OCI-LY7 (cell line): ENCODE measurements around the gene OR4C46. TPM values are rescaled to one million over a fixed set of nuclear protein-coding genes. Genes with fewer than 3 reads are reported as not detected.
A peak's percentile ranks its signal among the peaks of the same experiment; 100 is the strongest.

Experiments
- BruUV-seq: library from RNA; stranded (reverse); fragments of 400-500 nt; replicated peaks from 2 replicates; lab custom pipeline; 2021; lab: Mats Ljungman, UMichigan
- CTCF ChIA-PET: fragments of 300-600 bp; sonication (Branson Sonifier 250); formaldehyde crosslinking; loops from one replicate; lab custom pipeline; 2022; ENCODE audit warnings: antibody characterized with exemption; ENCODE audit not compliant: unreplicated experiment; lab: Charles Lee
- POLR2A ChIA-PET: fragments of 300-600 bp; sonication (Branson Sonifier 250); formaldehyde crosslinking; loops from one replicate; lab custom pipeline; 2022; ENCODE audit warnings: antibody characterized with exemption; lab: Charles Lee
- DNase-seq: peaks from one replicate; pipeline ENCODE4 v3.0.0-alpha.2; 2015; ENCODE audit warnings: low spot score
- H2AFZ ChIP-seq: fragments of 200-600 bp; sonication (generic), shearing (Covaris generic); 2 replicates; pipeline ENCODE4 v1.6.1; 2014; ENCODE audit warnings: mild to moderate bottlenecking, antibody characterized with exemption, low read length, moderate library complexity
- H3K27ac ChIP-seq: fragments of 200-600 bp; sonication (generic); 2 replicates; pipeline ENCODE4 v1.5.1; 2014; ENCODE audit warnings: mixed run types, low read depth, mild to moderate bottlenecking, moderate library complexity, low read length, inconsistent platforms; ENCODE audit not compliant: poor library complexity, severe bottlenecking
- H3K36me3 ChIP-seq: fragments of 200-600 bp; sonication (generic); 2 replicates; pipeline ENCODE4 v1.6.1; 2014; ENCODE audit warnings: mild to moderate bottlenecking, antibody characterized with exemption, low read length, moderate library complexity, mixed read lengths; ENCODE audit not compliant: insufficient read depth
- H3K4me1 ChIP-seq: fragments of 200-600 bp; sonication (generic); 2 replicates; pipeline ENCODE4 v1.5.1; 2014; ENCODE audit warnings: mild to moderate bottlenecking, low read length; ENCODE audit not compliant: insufficient read depth, poor library complexity, severe bottlenecking
- H3K4me2 ChIP-seq: fragments of 200-600 bp; sonication (generic); 2 replicates; pipeline ENCODE4 v1.6.1; 2014; ENCODE audit warnings: mild to moderate bottlenecking, low read length
- H3K4me3 ChIP-seq: fragments of 200-600 bp; sonication (generic); 2 replicates; pipeline ENCODE4 v1.5.1; 2014; ENCODE audit warnings: mild to moderate bottlenecking, low read depth, low read length; ENCODE audit not compliant: poor library complexity, severe bottlenecking
- H3K79me2 ChIP-seq: fragments of 200-600 bp; sonication (generic); 2 replicates; pipeline ENCODE4 v1.6.1; 2016; ENCODE audit warnings: low read depth, mild to moderate bottlenecking, low read length, moderate library complexity, mixed read lengths; ENCODE audit not compliant: insufficient read depth
- H3K9me2 ChIP-seq: fragments of 200-600 bp; sonication (generic); 2 replicates; pipeline ENCODE4 v1.6.1; 2016; ENCODE audit warnings: mild to moderate bottlenecking, low read length, mixed read lengths; ENCODE audit not compliant: insufficient read depth
- H3K9me3 ChIP-seq: fragments of 200-600 bp; sonication (generic); 2 replicates; pipeline ENCODE4 v1.6.1; 2014; ENCODE audit warnings: mild to moderate bottlenecking, mixed run types, low read length, mixed read lengths
- H4K20me1 ChIP-seq: fragments of 200-600 bp; sonication (generic); 2 replicates; pipeline ENCODE4 v1.6.1; 2014; ENCODE audit warnings: mild to moderate bottlenecking, antibody characterized with exemption, low read length, moderate library complexity, mixed read lengths; ENCODE audit not compliant: insufficient read depth
- EZH2phosphoT487 ChIP-seq: fragments of 200-600 bp; sonication (generic); IDR thresholded peaks from 2 replicates; pipeline ENCODE4 v1.6.1; 2018; ENCODE audit warnings: low read depth, borderline replicate concordance, mild to moderate bottlenecking, mixed run types, antibody characterized with exemption, low read length, moderate library complexity, mixed read lengths
- intact Hi-C: fragments of 100-400 bp; cut with micrococcal nuclease; formaldehyde crosslinking; loops from one replicate; pipeline ENCODE4 v1.10.0; 2022; ENCODE audit not compliant: unreplicated experiment
- total RNA-seq, 2 experiments: library from RNA; depleted of rRNA in 1 of 2; stranded (reverse); fragments of >200 nt in 1 of 2; shearing (Covaris generic) in 1 of 2; gene quantifications; 2 replicates each; pipeline ENCODE4 v1.2.3, GENCODE V29; 2014 to 2022
- TF ChIP-seq, protein P1 (sequence below): fragments of 200-600 bp; sonication (generic); conservative IDR thresholded peaks from 2 replicates; pipeline ENCODE4 v1.5.1; 2014; ENCODE audit warnings: mild to moderate bottlenecking, antibody characterized with exemption, low read length, moderate library complexity, mixed read lengths

OR4C46 gene
- total RNA-seq, 2 experiments from 2014 or later = not detected

DNA sequence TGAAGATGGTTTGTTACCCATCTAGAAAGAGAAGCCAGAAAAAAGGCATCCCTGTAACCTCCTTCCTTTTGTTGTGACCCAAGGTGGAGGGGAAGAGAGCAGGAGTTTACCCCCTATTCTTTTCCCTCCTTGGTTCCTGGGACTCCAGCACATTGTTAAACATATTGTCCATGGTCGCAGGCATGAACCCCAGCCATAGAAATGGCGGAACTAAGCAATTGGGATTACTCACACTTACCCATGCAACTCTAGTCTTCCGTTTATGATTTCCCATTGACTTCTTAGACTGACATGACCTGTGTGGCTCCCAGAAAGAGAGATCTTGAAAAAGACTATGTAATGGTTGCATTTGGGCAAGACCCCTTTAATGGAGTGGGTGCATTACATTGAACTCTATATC, 45.4 kb downstream of the OR4C46 start:
- intact Hi-C loops = no loop called here
- Histone ChIP-seq H3K9me2 (no peaks in the 10 kb centered on the region), H3K79me2 (no peaks in the 10 kb centered on the region), H3K9me3 (0 out of 2 replicates have a peak, but pooled peaks cover 5% of the 10 kb centered on the region), H3K4me3 (no peak overlapping the region), H3K4me2 (no peak overlapping the region), H2AFZ (no peak overlapping the region), H3K36me3 (no peaks in the 10 kb centered on the region), H3K27ac (no peak overlapping the region), H3K4me1 (no peaks in the 10 kb centered on the region), H4K20me1 (no peaks in the 10 kb centered on the region)
- ChIA-PET POLR2A (no interaction called here), CTCF (no interaction called here)
- TF ChIP-seq EZH2phosphoT487 = no peak
- TF ChIP-seq, protein P1, sequence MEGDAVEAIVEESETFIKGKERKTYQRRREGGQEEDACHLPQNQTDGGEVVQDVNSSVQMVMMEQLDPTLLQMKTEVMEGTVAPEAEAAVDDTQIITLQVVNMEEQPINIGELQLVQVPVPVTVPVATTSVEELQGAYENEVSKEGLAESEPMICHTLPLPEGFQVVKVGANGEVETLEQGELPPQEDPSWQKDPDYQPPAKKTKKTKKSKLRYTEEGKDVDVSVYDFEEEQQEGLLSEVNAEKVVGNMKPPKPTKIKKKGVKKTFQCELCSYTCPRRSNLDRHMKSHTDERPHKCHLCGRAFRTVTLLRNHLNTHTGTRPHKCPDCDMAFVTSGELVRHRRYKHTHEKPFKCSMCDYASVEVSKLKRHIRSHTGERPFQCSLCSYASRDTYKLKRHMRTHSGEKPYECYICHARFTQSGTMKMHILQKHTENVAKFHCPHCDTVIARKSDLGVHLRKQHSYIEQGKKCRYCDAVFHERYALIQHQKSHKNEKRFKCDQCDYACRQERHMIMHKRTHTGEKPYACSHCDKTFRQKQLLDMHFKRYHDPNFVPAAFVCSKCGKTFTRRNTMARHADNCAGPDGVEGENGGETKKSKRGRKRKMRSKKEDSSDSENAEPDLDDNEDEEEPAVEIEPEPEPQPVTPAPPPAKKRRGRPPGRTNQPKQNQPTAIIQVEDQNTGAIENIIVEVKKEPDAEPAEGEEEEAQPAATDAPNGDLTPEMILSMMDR = no peak
- DNase-seq = peak; percentile 3
- BruUV-seq = no TSS peak

Other genes with a start within 250 kb of the OR4C46 start
- gene OR4A5, start 102.8 kb upstream of the OR4C46 start, total RNA-seq (2014; rRNA removed; shearing (Covaris generic)) = not detected in 2 replicates
- not detected in 2 replicates for gene OR4A5, start 102.8 kb upstream of the OR4C46 start, total RNA-seq (2022)